Ishikawa (cell line): ENCODE results near the gene OSBPL9.

ENCODE experiments used
- CEBPB ChIP-seq: IDR thresholded peaks from 2 replicates; pipeline ENCODE4 v1.6.1; 2012
- CREB1 ChIP-seq: IDR thresholded peaks from 2 replicates; pipeline ENCODE4 v1.6.1; 2012; ENCODE audit warnings: low read depth
- EGR1 ChIP-seq: IDR thresholded peaks from 2 replicates; pipeline ENCODE4 v1.6.1; 2012
- EP300 ChIP-seq: IDR thresholded peaks from 2 replicates; pipeline ENCODE4 v1.6.1; 2012; ENCODE audit warnings: borderline replicate concordance
- RAD21 ChIP-seq: IDR thresholded peaks from 2 replicates; pipeline ENCODE4 v1.6.1; 2012; ENCODE audit warnings: low read depth
- TAF1 ChIP-seq: IDR thresholded peaks from 2 replicates; pipeline ENCODE4 v1.6.1; 2012; ENCODE audit warnings: low read depth, mild to moderate bottlenecking
- TEAD4 ChIP-seq: IDR thresholded peaks from 2 replicates; pipeline ENCODE4 v1.6.1; 2012
- YY1 ChIP-seq: IDR thresholded peaks from 2 replicates; pipeline ENCODE4 v1.6.1; 2012; ENCODE audit warnings: low read depth
- TF ChIP-seq, protein P1 (sequence below): IDR thresholded peaks from 2 replicates; pipeline ENCODE4 v1.6.1; 2012; ENCODE audit warnings: low read depth, mild to moderate bottlenecking
- TF ChIP-seq, protein P2 (sequence below): IDR thresholded peaks from 2 replicates; pipeline ENCODE4 v1.6.1; 2012

DNA sequence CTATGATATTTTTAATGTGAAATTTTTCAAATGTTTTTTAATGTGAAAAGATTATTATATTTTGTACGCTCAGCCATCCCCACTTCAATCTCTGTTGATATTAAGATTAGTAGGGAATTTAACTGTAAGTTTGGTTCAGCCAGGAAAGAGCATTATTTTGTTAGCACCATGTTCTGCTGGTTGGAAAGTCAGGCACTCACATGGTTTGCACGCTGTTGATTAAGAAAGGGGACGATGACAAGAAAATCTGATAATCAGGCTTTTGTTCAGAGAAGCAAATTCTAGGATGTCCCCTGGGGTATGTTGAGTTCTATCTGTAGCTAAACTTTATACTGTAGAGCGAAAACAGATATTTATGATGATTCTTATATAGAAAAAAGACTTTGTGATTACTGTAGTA, 115.1 kb downstream of the OSBPL9 start:
- TF ChIP-seq EP300 (no peak), EGR1 (no peak), TEAD4 (no peak), CEBPB (no peak), CREB1 (no peak), RAD21 (no peak), YY1 (no peak), TAF1 (no peak)
- TF ChIP-seq, protein P1, sequence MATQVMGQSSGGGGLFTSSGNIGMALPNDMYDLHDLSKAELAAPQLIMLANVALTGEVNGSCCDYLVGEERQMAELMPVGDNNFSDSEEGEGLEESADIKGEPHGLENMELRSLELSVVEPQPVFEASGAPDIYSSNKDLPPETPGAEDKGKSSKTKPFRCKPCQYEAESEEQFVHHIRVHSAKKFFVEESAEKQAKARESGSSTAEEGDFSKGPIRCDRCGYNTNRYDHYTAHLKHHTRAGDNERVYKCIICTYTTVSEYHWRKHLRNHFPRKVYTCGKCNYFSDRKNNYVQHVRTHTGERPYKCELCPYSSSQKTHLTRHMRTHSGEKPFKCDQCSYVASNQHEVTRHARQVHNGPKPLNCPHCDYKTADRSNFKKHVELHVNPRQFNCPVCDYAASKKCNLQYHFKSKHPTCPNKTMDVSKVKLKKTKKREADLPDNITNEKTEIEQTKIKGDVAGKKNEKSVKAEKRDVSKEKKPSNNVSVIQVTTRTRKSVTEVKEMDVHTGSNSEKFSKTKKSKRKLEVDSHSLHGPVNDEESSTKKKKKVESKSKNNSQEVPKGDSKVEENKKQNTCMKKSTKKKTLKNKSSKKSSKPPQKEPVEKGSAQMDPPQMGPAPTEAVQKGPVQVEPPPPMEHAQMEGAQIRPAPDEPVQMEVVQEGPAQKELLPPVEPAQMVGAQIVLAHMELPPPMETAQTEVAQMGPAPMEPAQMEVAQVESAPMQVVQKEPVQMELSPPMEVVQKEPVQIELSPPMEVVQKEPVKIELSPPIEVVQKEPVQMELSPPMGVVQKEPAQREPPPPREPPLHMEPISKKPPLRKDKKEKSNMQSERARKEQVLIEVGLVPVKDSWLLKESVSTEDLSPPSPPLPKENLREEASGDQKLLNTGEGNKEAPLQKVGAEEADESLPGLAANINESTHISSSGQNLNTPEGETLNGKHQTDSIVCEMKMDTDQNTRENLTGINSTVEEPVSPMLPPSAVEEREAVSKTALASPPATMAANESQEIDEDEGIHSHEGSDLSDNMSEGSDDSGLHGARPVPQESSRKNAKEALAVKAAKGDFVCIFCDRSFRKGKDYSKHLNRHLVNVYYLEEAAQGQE, result no peak
- TF ChIP-seq, protein P2, sequence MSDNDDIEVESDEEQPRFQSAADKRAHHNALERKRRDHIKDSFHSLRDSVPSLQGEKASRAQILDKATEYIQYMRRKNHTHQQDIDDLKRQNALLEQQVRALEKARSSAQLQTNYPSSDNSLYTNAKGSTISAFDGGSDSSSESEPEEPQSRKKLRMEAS, result no peak
